GM23338 (cell line): ENCODE data around the gene ANKFN1. TPM values are rescaled to one million over a fixed set of nuclear protein-coding genes. Genes with fewer than 3 reads are reported as not detected.

Experiments used
- ATAC-seq: fragments of 200-7000 bp; cut with Tn5 transposase; 3 replicates; pipeline ENCODE4 v1.9.1; 2020
- DNase-seq: peaks from one replicate; pipeline ENCODE4 v3.0.0-alpha.2; 2015; ENCODE audit warnings: low spot score
- H2AFZ ChIP-seq: fragments of 200-600 bp; sonication (generic); 2 replicates; pipeline ENCODE4 v1.8.0; 2016; ENCODE audit warnings: antibody characterized with exemption, mild to moderate bottlenecking, moderate library complexity
- H3F3A ChIP-seq: fragments of 200-600 bp; sonication (generic); replicated peaks from 2 replicates; pipeline ENCODE4 v1.8.0; 2017; ENCODE audit warnings: antibody characterized with exemption, mixed run types, low read depth
- H3K27ac ChIP-seq: fragments of 200-600 bp; sonication (generic); 2 replicates; pipeline ENCODE4 v1.6.1; 2016; ENCODE audit warnings: low read depth
- H3K27me3 ChIP-seq: fragments of 200-600 bp; sonication (generic); 2 replicates; pipeline ENCODE4 v1.8.0; 2016; ENCODE audit warnings: mild to moderate bottlenecking, mixed run types, moderate library complexity; ENCODE audit not compliant: insufficient read depth
- H3K36me3 ChIP-seq: fragments of 200-600 bp; sonication (generic); 2 replicates; pipeline ENCODE4 v1.8.0; 2016; ENCODE audit warnings: mild to moderate bottlenecking; ENCODE audit not compliant: insufficient read depth
- H3K4me1 ChIP-seq: fragments of 200-600 bp; sonication (generic); 2 replicates; pipeline ENCODE4 v1.8.0; 2016; ENCODE audit warnings: mild to moderate bottlenecking, moderate library complexity; ENCODE audit not compliant: insufficient read depth
- H3K4me2 ChIP-seq: fragments of 200-600 bp; sonication (generic); 2 replicates; pipeline ENCODE4 v1.7.1; 2017; ENCODE audit warnings: mixed run types
- H3K4me3 ChIP-seq: fragments of 200-600 bp; sonication (generic); 2 replicates; pipeline ENCODE4 v1.6.1; 2016; ENCODE audit warnings: mixed run types
- H3K79me2 ChIP-seq: fragments of 200-600 bp; sonication (generic); replicated peaks from 2 replicates; pipeline ENCODE4 v1.8.0; 2017; ENCODE audit warnings: mild to moderate bottlenecking; ENCODE audit not compliant: insufficient read depth
- H3K9me2 ChIP-seq: fragments of 200-600 bp; sonication (generic); 2 replicates; pipeline ENCODE4 v1.8.0; 2017; ENCODE audit not compliant: insufficient read depth
- H4K20me1 ChIP-seq: fragments of 200-600 bp; sonication (generic); replicated peaks from 2 replicates; pipeline ENCODE4 v1.8.0; 2017; ENCODE audit warnings: mild to moderate bottlenecking; ENCODE audit not compliant: insufficient read depth
- H3K27ac Mint-ChIP-seq: 2 replicates; pipeline ENCODE4 v1.8.0; 2020; ENCODE audit warnings: inconsistent platforms, mild to moderate bottlenecking, moderate library complexity, mixed read lengths
- H3K27me3 Mint-ChIP-seq: 3 replicates; pipeline ENCODE4 v1.8.0; 2022; ENCODE audit warnings: low read depth, mild to moderate bottlenecking, moderate library complexity, mixed read lengths, inconsistent platforms; ENCODE audit not compliant: insufficient read depth, poor library complexity
- H3K36me3 Mint-ChIP-seq: 3 replicates; pipeline ENCODE4 v1.8.0; 2021; ENCODE audit warnings: low read depth, mild to moderate bottlenecking, inconsistent platforms, moderate library complexity, mixed read lengths
- H3K4me1 Mint-ChIP-seq: 3 replicates; pipeline ENCODE4 v1.8.0; 2020; ENCODE audit warnings: mild to moderate bottlenecking, inconsistent platforms, mixed read lengths
- H3K4me3 Mint-ChIP-seq: 3 replicates; pipeline ENCODE4 v1.8.0; 2021; ENCODE audit warnings: moderate library complexity, mild to moderate bottlenecking, inconsistent platforms, mixed read lengths
- H3K9me3 Mint-ChIP-seq: 3 replicates; pipeline ENCODE4 v1.8.0; 2020; ENCODE audit warnings: moderate library complexity, mild to moderate bottlenecking, inconsistent platforms, mixed read lengths
- CREB1 ChIP-seq: fragments of 250-450 bp; sonication (Bioruptor Pico); IDR thresholded peaks from 2 replicates; pipeline ENCODE4 v1.5.0; 2020; ENCODE audit warnings: low read depth, mild to moderate bottlenecking, moderate library complexity
- CTCF ChIP-seq, 2 experiments: fragments of 200-600 bp in 1 of 2; sonication (generic) in 1 of 2; conservative IDR thresholded peaks; 2 replicates each; pipeline versions ENCODE4 v1.5.1 to v1.6.1; 2016 to 2017; ENCODE audit warnings: antibody characterized with exemption in 2 of 2, low read depth in 2 of 2, mild to moderate bottlenecking in 2 of 2, moderate library complexity in 1 of 2
- ETS1 ChIP-seq: IDR thresholded peaks from 2 replicates; pipeline ENCODE4 v1.6.1; 2016; ENCODE audit warnings: antibody characterized with exemption
- EZH2 ChIP-seq: fragments of 200-600 bp; sonication (generic); IDR thresholded peaks from one replicate; pipeline ENCODE4 v1.8.0; 2017; ENCODE audit warnings: antibody characterized with exemption, mild to moderate bottlenecking, low read depth; ENCODE audit not compliant: unreplicated experiment
- EZH2phosphoT487 ChIP-seq: fragments of 200-600 bp; sonication (generic); IDR thresholded peaks from one replicate; pipeline ENCODE4 v1.8.1; 2018; ENCODE audit warnings: antibody characterized with exemption; ENCODE audit not compliant: unreplicated experiment
- JUNB ChIP-seq: IDR thresholded peaks from one replicate; pipeline ENCODE4 v1.6.1; 2016; ENCODE audit warnings: antibody characterized with exemption; ENCODE audit not compliant: unreplicated experiment
- NANOG ChIP-seq: IDR thresholded peaks from 2 replicates; pipeline ENCODE4 v1.6.1; 2016; ENCODE audit warnings: antibody characterized with exemption, borderline replicate concordance
- POLR2AphosphoS5 ChIP-seq: IDR thresholded peaks from 2 replicates; pipeline ENCODE4 v1.6.1; 2016; ENCODE audit warnings: antibody characterized with exemption, low read depth
- REST ChIP-seq: IDR thresholded peaks from one replicate; pipeline ENCODE4 v1.6.1; 2018; ENCODE audit warnings: antibody characterized with exemption; ENCODE audit not compliant: unreplicated experiment
- STAT1 ChIP-seq: IDR thresholded peaks from one replicate; pipeline ENCODE4 v1.6.1; 2016; ENCODE audit warnings: antibody characterized with exemption; ENCODE audit not compliant: unreplicated experiment
- ZNF114 ChIP-seq: fragments of 250-450 bp; sonication (Bioruptor Pico); IDR thresholded peaks from 2 replicates; pipeline ENCODE4 v1.5.0; 2020; ENCODE audit warnings: mild to moderate bottlenecking, moderate library complexity
- ZNF331 ChIP-seq: fragments of 250-450 bp; sonication (Bioruptor Pico); IDR thresholded peaks from 2 replicates; pipeline ENCODE4 v1.5.0; 2020; ENCODE audit warnings: low read depth, mild to moderate bottlenecking, moderate library complexity
- ZNF462 ChIP-seq: fragments of 250-450 bp; sonication (Bioruptor Pico); IDR thresholded peaks from 2 replicates; pipeline ENCODE4 v1.5.0; 2020; ENCODE audit warnings: mild to moderate bottlenecking, moderate library complexity
- polyA plus RNA-seq: library from polyadenylated mRNA; unstranded; fragments of >200 nt; fragmentation: Nextera tagmentation; extraction: Ambion mirVana; gene quantifications from 2 replicates; pipeline ENCODE4 v1.2.1, GENCODE V29; 2016
- total RNA-seq: library from RNA; depleted of rRNA; stranded (reverse); fragments of >200 nt; shearing (Covaris generic); gene quantifications from 2 replicates; pipeline ENCODE4 v1.2.3, GENCODE V29; 2014

ANKFN1 gene
- total and polyA plus RNA-seq, 2 experiments from 2014 or later = not detected

- Mint-ChIP-seq H3K27me3 (no peaks in the 10 kb centered on the region), H3K27ac (no peak overlapping the region), H3K9me3 (peaks cover 8% of the 10 kb centered on the region; the same call in 1 of the 3 replicates), H3K4me3 (no peak overlapping the region), H3K36me3 (no peaks in the 10 kb centered on the region), H3K4me1 (peaks cover 13% of the 10 kb centered on the region)
- Histone ChIP-seq H3K4me3 (no peak overlapping the region), H3K27ac (no peak overlapping the region), H2AFZ (peak overlapping the region; percentile 10; the same call in 1 of the 2 replicates), H3K4me1 (peaks cover 4% of the 10 kb centered on the region; the same call in 1 of the 2 replicates), H4K20me1 (no peaks in the 10 kb centered on the region), H3K27me3 (no peaks in the 10 kb centered on the region), H3K9me2 (peaks cover 13% of the 10 kb centered on the region), H3F3A (no peaks in the 10 kb centered on the region), H3K4me2 (no peak overlapping the region), H3K36me3 (no peaks in the 10 kb centered on the region), H3K79me2 (no peaks in the 10 kb centered on the region)
- DNase-seq (no peak), ATAC-seq (no peak)
- no peak for TF ChIP-seq ETS1
- TF ChIP-seq EZH2 = no peak
- TF ChIP-seq CTCF (conservative IDR thresholded peaks at IDR 0.05; ENCODE audit: low read depth in 2 of 2) = no peak
- no peak for TF ChIP-seq JUNB
- no peak for TF ChIP-seq POLR2AphosphoS5
- no peak for TF ChIP-seq STAT1
- no peak for TF ChIP-seq REST
- no peak for TF ChIP-seq CREB1 (CRISPR knock-in tag)
- no peak for TF ChIP-seq EZH2phosphoT487
- no peak for TF ChIP-seq ZNF331
- no peak for TF ChIP-seq NANOG
- TF ChIP-seq ZNF462 (CRISPR knock-in tag) = no peak
- TF ChIP-seq ZNF114 (CRISPR knock-in tag) = no peak
These were observed 9.1 kb upstream of the ANKFN1 start for GRCh38 chr17:56144223-56144622.
